ENCODE measurements around the gene DAP. TPM values are rescaled to one million over a fixed set of nuclear protein-coding genes. Genes with fewer than 3 reads are reported as not detected.

Gene DAP
- total and polyA plus RNA-seq, 4 donors: 36.6 to 122 (median 101) TPM

- TF ChIP-seq TAF1 (conservative IDR thresholded peaks at IDR 0.05) (no peak), SP1 (IDR thresholded peaks at IDR 0.05) (no peak), ATF3 (IDR thresholded peaks at IDR 0.05) (no peak), RXRA (IDR thresholded peaks at IDR 0.05) (no peak), YY1 (IDR thresholded peaks at IDR 0.05) (no peak), GABPA (IDR thresholded peaks at IDR 0.05 in 1 of 2, conservative IDR thresholded peaks at IDR 0.05 in 1 of 2) (no peak), NR2F2 (IDR thresholded peaks at IDR 0.05) (no peak)
Measured at GRCh38 chr5:10744681-10745080, 16.4 kb downstream of the DAP start (continued).

- no peak overlapping the region for H3K9ac ChIP-seq (ENCODE audit: low read depth in 1 of 2, low read length in 2 of 2)
- DNase-seq (ENCODE audit: low spot score): no peak
- H3K36me3 ChIP-seq (ENCODE audit: control insufficient read depth in 4 of 4, insufficient read depth in 3 of 4, low read depth in 1 of 4, low read length in 3 of 4): peaks cover 0 to 12% (median 5%) of the 10 kb centered on the region in 4 donors
- no peaks in the 10 kb centered on the region for H3K27me3 ChIP-seq (ENCODE audit: control insufficient read depth in 4 of 4, insufficient read depth in 4 of 4, low read length in 3 of 4)
- H3K4me3 ChIP-seq (ENCODE audit: low read depth in 1 of 3, low read length in 3 of 3): no peak overlapping the region
- no peak for TF ChIP-seq MAX (IDR thresholded peaks at IDR 0.05)
- no peak for TF ChIP-seq REST (IDR thresholded peaks at IDR 0.05)
- no peak for TF ChIP-seq HNF4A (conservative IDR thresholded peaks at IDR 0.05)
- no peak for TF ChIP-seq ZBTB33 (IDR thresholded peaks at IDR 0.05)
- no peak for TF ChIP-seq JUND (IDR thresholded peaks at IDR 0.05)
- TF ChIP-seq FOXA2 (IDR thresholded peaks at IDR 0.05): no peak
- TF ChIP-seq EGR1 (IDR thresholded peaks at IDR 0.05; ENCODE audit: low read depth in 2 of 2): no peak
- no peak for TF ChIP-seq RXRA (IDR thresholded peaks at IDR 0.05)
- no peak for TF ChIP-seq HNF4G (IDR thresholded peaks at IDR 0.05)
- TF ChIP-seq ATF3 (IDR thresholded peaks at IDR 0.05): no peak
- no peak for TF ChIP-seq NR2F2 (IDR thresholded peaks at IDR 0.05)
- H3K27ac ChIP-seq (ENCODE audit: low read depth in 1 of 2, low read length in 2 of 2): no peak overlapping the region
- no peaks in the 10 kb centered on the region for H3K9me3 ChIP-seq (ENCODE audit: control insufficient read depth in 4 of 4, low read length in 3 of 4)
- peaks cover 13 to 50% (median 35%) of the 10 kb centered on the region in 4 donors for H3K4me1 ChIP-seq (ENCODE audit: control insufficient read depth in 4 of 4, insufficient read depth in 4 of 4, low read length in 3 of 4)
Measured at GRCh38 chr5:10743951-10744350, 17.1 kb downstream of the DAP start.

- H3K27ac ChIP-seq (ENCODE audit: low read depth in 1 of 2, low read length in 2 of 2): no peak overlapping the region
- H3K9ac ChIP-seq (ENCODE audit: low read depth in 1 of 2, low read length in 2 of 2): no peak overlapping the region
- TF ChIP-seq FOXA1 (IDR thresholded peaks at IDR 0.05) (no peak), RAD21 (IDR thresholded peaks at IDR 0.05) (no peak), NR2F2 (IDR thresholded peaks at IDR 0.05) (no peak), HNF4A (conservative IDR thresholded peaks at IDR 0.05) (peak; percentile 16 to 23)
- WGBS: 48% methylated on average over 5 of the region's 5 CpGs
- H3K4me3 ChIP-seq (ENCODE audit: low read depth in 1 of 3, low read length in 3 of 3): no peak overlapping the region
- H3K36me3 ChIP-seq (ENCODE audit: control insufficient read depth in 4 of 4, insufficient read depth in 3 of 4, low read depth in 1 of 4, low read length in 3 of 4): peaks cover 0 to 12% (median 5%) of the 10 kb centered on the region in 4 donors
- DNase-seq (ENCODE audit: low spot score): no peak
- no peaks in the 10 kb centered on the region for H3K9me3 ChIP-seq (ENCODE audit: control insufficient read depth in 4 of 4, low read length in 3 of 4)
- no peaks in the 10 kb centered on the region for H3K27me3 ChIP-seq (ENCODE audit: control insufficient read depth in 4 of 4, insufficient read depth in 4 of 4, low read length in 3 of 4)
- peaks cover 12 to 46% (median 30%) of the 10 kb centered on the region in 4 donors for H3K4me1 ChIP-seq (ENCODE audit: control insufficient read depth in 4 of 4, insufficient read depth in 4 of 4, low read length in 3 of 4)
Measured at GRCh38 chr5:10743526-10743925, 17.5 kb downstream of the DAP start.
